ENCODE measurements around the gene ARL6IP4. TPM values are rescaled to one million over a fixed set of nuclear protein-coding genes. Genes with fewer than 3 reads are reported as not detected.
"Not testable (repeated sequence)": the region's sequence is repeated elsewhere in the genome, so short reads cannot be mapped to it uniquely, and the experiment has no call there.

Gene ARL6IP4
- total RNA-seq, 1 donor from 2014 or later: 155 TPM

GRCh38 chr12:123004287-123004686 is 23.8 kb downstream of the ARL6IP4 start:
- intact Hi-C loops (cut with micrococcal nuclease): no loop called here
- H3K4me1 Mint-ChIP-seq (ENCODE audit: low read depth): no peaks in the 10 kb centered on the region
- no peaks in the 10 kb centered on the region for H3K27me3 Mint-ChIP-seq (ENCODE audit: insufficient read depth)
- no peaks in the 10 kb centered on the region for H3K9me3 Mint-ChIP-seq
- H3K36me3 Mint-ChIP-seq (ENCODE audit: low read depth): peaks cover 3% of the 10 kb centered on the region
- H3K27ac Mint-ChIP-seq: no peak overlapping the region
- H3K4me3 Mint-ChIP-seq: no peak overlapping the region
- DNase-seq (ENCODE audit: low spot score): no peak

GRCh38 chr12:123005081-123005626 is 24.7 kb downstream of the ARL6IP4 start:
- Mint-ChIP-seq H3K4me1 (ENCODE audit: low read depth) (no peaks in the 10 kb centered on the region), H3K36me3 (ENCODE audit: low read depth) (peaks cover 3% of the 10 kb centered on the region), H3K27ac (no peak overlapping the region), H3K27me3 (ENCODE audit: insufficient read depth) (no peaks in the 10 kb centered on the region), H3K4me3 (no peak overlapping the region), H3K9me3 (no peaks in the 10 kb centered on the region)
- DNase-seq (ENCODE audit: low spot score): no peak
- intact Hi-C loops (cut with micrococcal nuclease): no loop called here

- no peak overlapping the region for H3K4me3 Mint-ChIP-seq
- no peak for DNase-seq (ENCODE audit: low spot score)
- H3K9me3 Mint-ChIP-seq: no peaks in the 10 kb centered on the region
- H3K36me3 Mint-ChIP-seq (ENCODE audit: low read depth): peaks cover 4% of the 10 kb centered on the region
- intact Hi-C loops (cut with micrococcal nuclease): no loop called here
- no peak overlapping the region for H3K27ac Mint-ChIP-seq
- H3K4me1 Mint-ChIP-seq (ENCODE audit: low read depth): no peaks in the 10 kb centered on the region
- no peaks in the 10 kb centered on the region for H3K27me3 Mint-ChIP-seq (ENCODE audit: insufficient read depth)
Observed at GRCh38 chr12:123006977-123007376, 26.5 kb downstream of the ARL6IP4 start.

GRCh38 chr12:123010110-123010509 is 29.6 kb downstream of the ARL6IP4 start:
- Mint-ChIP-seq H3K36me3 (ENCODE audit: low read depth) (peaks cover 2% of the 10 kb centered on the region), H3K9me3 (no peaks in the 10 kb centered on the region), H3K27me3 (ENCODE audit: insufficient read depth) (peaks cover 3% of the 10 kb centered on the region), H3K4me3 (no peak overlapping the region), H3K27ac (no peak overlapping the region), H3K4me1 (ENCODE audit: low read depth) (no peaks in the 10 kb centered on the region)
- no peak for DNase-seq (ENCODE audit: low spot score)
- intact Hi-C loops (cut with micrococcal nuclease): no loop called here

GRCh38 chr12:123010681-123011080 is 30.2 kb downstream of the ARL6IP4 start:
- Mint-ChIP-seq H3K27ac (no peak overlapping the region), H3K4me3 (no peak overlapping the region), H3K36me3 (ENCODE audit: low read depth) (peaks cover 2% of the 10 kb centered on the region), H3K9me3 (no peaks in the 10 kb centered on the region), H3K4me1 (ENCODE audit: low read depth) (no peaks in the 10 kb centered on the region), H3K27me3 (ENCODE audit: insufficient read depth) (peaks cover 4% of the 10 kb centered on the region)
- DNase-seq (ENCODE audit: low spot score): no peak
- intact Hi-C loops (cut with micrococcal nuclease): no loop called here

GRCh38 chr12:123011701-123012100 is 31.2 kb downstream of the ARL6IP4 start:
- H3K4me3 Mint-ChIP-seq: no peak overlapping the region
- DNase-seq (ENCODE audit: low spot score): no peak
- no peak overlapping the region for H3K27ac Mint-ChIP-seq
- peaks cover 4% of the 10 kb centered on the region for H3K27me3 Mint-ChIP-seq (ENCODE audit: insufficient read depth)
- intact Hi-C loops (cut with micrococcal nuclease): no loop called here
- no peaks in the 10 kb centered on the region for H3K9me3 Mint-ChIP-seq
- no peaks in the 10 kb centered on the region for H3K4me1 Mint-ChIP-seq (ENCODE audit: low read depth)
- H3K36me3 Mint-ChIP-seq (ENCODE audit: low read depth): peaks cover 2% of the 10 kb centered on the region

GRCh38 chr12:123013185-123014095 is 33.0 kb downstream of the ARL6IP4 start:
- H3K4me3 Mint-ChIP-seq: no peak overlapping the region
- peaks cover 4% of the 10 kb centered on the region for H3K27me3 Mint-ChIP-seq (ENCODE audit: insufficient read depth)
- intact Hi-C loops (cut with micrococcal nuclease): no loop called here
- no peaks in the 10 kb centered on the region for H3K4me1 Mint-ChIP-seq (ENCODE audit: low read depth)
- DNase-seq (ENCODE audit: low spot score): no peak
- peaks cover 2% of the 10 kb centered on the region for H3K36me3 Mint-ChIP-seq (ENCODE audit: low read depth)
- H3K27ac Mint-ChIP-seq: no peak overlapping the region
- no peaks in the 10 kb centered on the region for H3K9me3 Mint-ChIP-seq

GRCh38 chr12:123014473-123014872 is 34.0 kb downstream of the ARL6IP4 start:
- H3K9me3 Mint-ChIP-seq; H3K4me1 Mint-ChIP-seq (ENCODE audit: low read depth); intact Hi-C loops (cut with micrococcal nuclease); DNase-seq (ENCODE audit: low spot score); H3K27me3 Mint-ChIP-seq (ENCODE audit: insufficient read depth); H3K27ac Mint-ChIP-seq; H3K4me3 Mint-ChIP-seq; H3K36me3 Mint-ChIP-seq (ENCODE audit: low read depth): not testable (repeated sequence)

GRCh38 chr12:123017753-123018152 is 37.3 kb downstream of the ARL6IP4 start:
- Mint-ChIP-seq H3K27me3 (ENCODE audit: insufficient read depth) (peaks cover 4% of the 10 kb centered on the region), H3K4me3 (no peak overlapping the region), H3K36me3 (ENCODE audit: low read depth) (no peaks in the 10 kb centered on the region), H3K9me3 (no peaks in the 10 kb centered on the region), H3K4me1 (ENCODE audit: low read depth) (no peaks in the 10 kb centered on the region), H3K27ac (no peak overlapping the region)
- DNase-seq (ENCODE audit: low spot score): no peak
- intact Hi-C loops (cut with micrococcal nuclease): no loop called here

GRCh38 chr12:123019841-123020138 is 39.3 kb downstream of the ARL6IP4 start:
- H3K9me3 Mint-ChIP-seq: no peaks in the 10 kb centered on the region
- H3K27ac Mint-ChIP-seq: no peak overlapping the region
- H3K4me3 Mint-ChIP-seq: no peak overlapping the region
- H3K27me3 Mint-ChIP-seq (ENCODE audit: insufficient read depth): peaks cover 4% of the 10 kb centered on the region
- no peak for DNase-seq (ENCODE audit: low spot score)
- intact Hi-C loops (cut with micrococcal nuclease): no loop called here
- H3K4me1 Mint-ChIP-seq (ENCODE audit: low read depth): peaks cover 13% of the 10 kb centered on the region
- no peaks in the 10 kb centered on the region for H3K36me3 Mint-ChIP-seq (ENCODE audit: low read depth)

GRCh38 chr12:123021688-123022604 is 41.5 kb downstream of the ARL6IP4 start:
- DNase-seq (ENCODE audit: low spot score): no peak
- Mint-ChIP-seq H3K36me3 (ENCODE audit: low read depth) (no peaks in the 10 kb centered on the region), H3K4me1 (ENCODE audit: low read depth) (peaks cover 17% of the 10 kb centered on the region), H3K9me3 (no peaks in the 10 kb centered on the region), H3K4me3 (no peak overlapping the region), H3K27ac (peak overlapping the region; percentile 26), H3K27me3 (ENCODE audit: insufficient read depth) (no peaks in the 10 kb centered on the region)
- intact Hi-C loops (cut with micrococcal nuclease): no loop called here

- Mint-ChIP-seq H3K27me3 (ENCODE audit: insufficient read depth) (no peaks in the 10 kb centered on the region), H3K27ac (no peak overlapping the region), H3K4me1 (ENCODE audit: low read depth) (peaks cover 17% of the 10 kb centered on the region), H3K9me3 (no peaks in the 10 kb centered on the region), H3K4me3 (no peak overlapping the region), H3K36me3 (ENCODE audit: low read depth) (no peaks in the 10 kb centered on the region)
- intact Hi-C loops (cut with micrococcal nuclease): no loop called here
- DNase-seq (ENCODE audit: low spot score): no peak
Observed at GRCh38 chr12:123022846-123023245, 42.4 kb downstream of the ARL6IP4 start.
